Stimulated activated CD4-positive, alpha-beta T cell treated with anti-CD3 and anti-CD28 coated beads, Interleukin-4, amount 100 ng/mL, for 4 hours (primary cell): Measurements from ENCODE around the gene RMND5A.

Source experiments
- DNase-seq, 2 experiments: peaks; one replicate each; pipeline ENCODE4 v3.0.0-alpha.2; 2020

RMND5A gene

GRCh38 chr2:86768189-86768949 lies 48.3 kb downstream of the RMND5A start:
- DNase-seq: no peak

- no peak for DNase-seq
These were observed 49.7 kb downstream of the RMND5A start for GRCh38 chr2:86769838-86770237.

- no peak for DNase-seq
These were observed 50.8 kb downstream of the RMND5A start for GRCh38 chr2:86770816-86771301.

- no peak for DNase-seq
These were observed 52.5 kb downstream of the RMND5A start for GRCh38 chr2:86772611-86773010.

- DNase-seq: no peak
These were observed 54.8 kb downstream of the RMND5A start for GRCh38 chr2:86774862-86775261.

GRCh38 chr2:86775338-86775737 lies 55.2 kb downstream of the RMND5A start:
- DNase-seq: no peak

- no peak for DNase-seq
These were observed 56.4 kb downstream of the RMND5A start for GRCh38 chr2:86776532-86776931.

- DNase-seq: no peak
These were observed 58.9 kb downstream of the RMND5A start for GRCh38 chr2:86778957-86779356.

- DNase-seq: no peak
These were observed 59.9 kb downstream of the RMND5A start for GRCh38 chr2:86779971-86780370.

GRCh38 chr2:86781363-86781762 lies 61.3 kb downstream of the RMND5A start:
- no peak for DNase-seq

- DNase-seq: no peak
These were observed 62.7 kb downstream of the RMND5A start for GRCh38 chr2:86782748-86783147.

GRCh38 chr2:86783615-86784339 lies 63.7 kb downstream of the RMND5A start:
- DNase-seq: no peak

GRCh38 chr2:86785456-86785855 lies 65.4 kb downstream of the RMND5A start:
- DNase-seq: no peak

- DNase-seq: no peak
These were observed 66.0 kb downstream of the RMND5A start for GRCh38 chr2:86786001-86786536.

- no peak for DNase-seq
These were observed 67.6 kb downstream of the RMND5A start for GRCh38 chr2:86787736-86788135.

- no peak for DNase-seq
These were observed 68.1 kb downstream of the RMND5A start for GRCh38 chr2:86788165-86788564.

- no peak for DNase-seq
These were observed 69.0 kb downstream of the RMND5A start for GRCh38 chr2:86788881-86789686.

GRCh38 chr2:86789687-86790133 lies 69.6 kb downstream of the RMND5A start:
- no peak for DNase-seq

- no peak for DNase-seq
These were observed 70.1 kb downstream of the RMND5A start for GRCh38 chr2:86790134-86790675.

- no peak for DNase-seq
These were observed 70.8 kb downstream of the RMND5A start, which contains the start of gene CD8A for GRCh38 chr2:86790676-86791572. Gene CD8A (minus strand): TSS chr2:86790913. CDS start chr2:86790825, 88 bp downstream.

GRCh38 chr2:86791573-86791972 lies 71.5 kb downstream of the RMND5A start:
- DNase-seq: no peak
